AG04449 (cell line): ENCODE measurements around the gene MBD3L5.

Experiments used
- CTCF ChIA-PET: fragments of 350-600 bp; formaldehyde crosslinking; extraction: SDS; loops from one replicate; lab custom pipeline; 2021; ENCODE audit warnings: antibody characterized with exemption; lab: Yijun Ruan, JAX
- POLR2A ChIA-PET: fragments of 400-600, 350-600 bp; formaldehyde crosslinking; extraction: SDS; loops from one replicate; lab custom pipeline; 2020; ENCODE audit warnings: antibody characterized with exemption, inconsistent platforms; lab: Yijun Ruan, JAX
- DNase-seq: peaks from one replicate; pipeline ENCODE4 v3.0.0-alpha.2; 2010; ENCODE audit warnings: low read depth, low spot score
- H3K4me3 ChIP-seq: 2 replicates; pipeline ENCODE4 v1.5.1; 2011; ENCODE audit warnings: low read depth, mild to moderate bottlenecking, control low read depth, low read length
- TF ChIP-seq, protein P1 (sequence below): IDR thresholded peaks from one replicate; pipeline ENCODE4 v1.5.1; 2011; ENCODE audit warnings: mild to moderate bottlenecking, moderate library complexity, low read length, control low read depth, inconsistent platforms; ENCODE audit not compliant: insufficient read depth; ENCODE audit errors: missing control alignments

The MBD3L5 gene

GRCh38 chr19:6999933-7000332 lies 30.4 kb upstream of the MBD3L5 start:
- TF ChIP-seq, protein P1, sequence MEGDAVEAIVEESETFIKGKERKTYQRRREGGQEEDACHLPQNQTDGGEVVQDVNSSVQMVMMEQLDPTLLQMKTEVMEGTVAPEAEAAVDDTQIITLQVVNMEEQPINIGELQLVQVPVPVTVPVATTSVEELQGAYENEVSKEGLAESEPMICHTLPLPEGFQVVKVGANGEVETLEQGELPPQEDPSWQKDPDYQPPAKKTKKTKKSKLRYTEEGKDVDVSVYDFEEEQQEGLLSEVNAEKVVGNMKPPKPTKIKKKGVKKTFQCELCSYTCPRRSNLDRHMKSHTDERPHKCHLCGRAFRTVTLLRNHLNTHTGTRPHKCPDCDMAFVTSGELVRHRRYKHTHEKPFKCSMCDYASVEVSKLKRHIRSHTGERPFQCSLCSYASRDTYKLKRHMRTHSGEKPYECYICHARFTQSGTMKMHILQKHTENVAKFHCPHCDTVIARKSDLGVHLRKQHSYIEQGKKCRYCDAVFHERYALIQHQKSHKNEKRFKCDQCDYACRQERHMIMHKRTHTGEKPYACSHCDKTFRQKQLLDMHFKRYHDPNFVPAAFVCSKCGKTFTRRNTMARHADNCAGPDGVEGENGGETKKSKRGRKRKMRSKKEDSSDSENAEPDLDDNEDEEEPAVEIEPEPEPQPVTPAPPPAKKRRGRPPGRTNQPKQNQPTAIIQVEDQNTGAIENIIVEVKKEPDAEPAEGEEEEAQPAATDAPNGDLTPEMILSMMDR, result no peak
- CTCF ChIA-PET, result no interaction called here
- no peak for DNase-seq
- POLR2A ChIA-PET, result no interaction called here
- H3K4me3 ChIP-seq, result no peak overlapping the region

DNA sequence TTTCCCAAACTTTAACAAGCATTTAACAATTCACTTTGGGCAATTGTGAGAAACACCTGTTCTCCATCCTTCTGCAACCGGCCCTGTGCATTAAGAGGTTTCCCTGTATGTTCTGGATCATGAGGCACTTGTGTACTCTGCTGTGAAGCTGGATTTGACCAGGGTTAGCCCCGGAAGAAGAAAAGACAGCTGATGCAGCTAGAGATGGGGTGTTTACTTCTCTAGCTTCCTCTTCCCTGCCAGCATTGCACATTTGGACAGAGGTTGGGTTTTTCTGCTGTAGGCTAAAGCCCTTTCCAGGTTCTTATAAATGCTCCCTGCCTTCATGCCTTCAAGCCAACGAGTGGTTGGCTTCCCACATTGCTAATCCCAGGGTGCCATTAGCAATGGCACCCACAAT lies 30.0 kb upstream of the MBD3L5 start:
- no peak overlapping the region for H3K4me3 ChIP-seq
- DNase-seq, result no peak
- POLR2A ChIA-PET, result no interaction called here
- CTCF ChIA-PET, result no interaction called here
- TF ChIP-seq, protein P1, result no peak

DNA sequence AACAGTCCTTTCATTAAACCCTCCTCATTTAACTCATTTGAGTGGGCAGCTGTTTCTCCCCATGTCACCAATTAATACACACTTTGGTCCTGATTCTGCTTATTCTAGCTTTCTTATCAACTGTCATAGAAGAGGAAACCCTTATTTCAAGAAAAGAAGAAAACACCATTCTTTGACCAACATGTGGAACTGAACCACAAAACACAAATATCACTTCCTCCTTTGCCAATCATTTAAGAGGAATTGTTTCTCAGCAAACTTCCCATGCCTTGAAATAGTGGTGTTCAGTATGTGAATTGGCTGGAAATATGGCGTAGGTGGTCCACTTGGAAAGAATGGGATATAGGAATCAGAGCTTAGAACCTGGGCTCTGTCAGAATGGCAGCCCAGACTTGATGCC lies 29.6 kb upstream of the MBD3L5 start:
- CTCF ChIA-PET, result no interaction called here
- no peak overlapping the region for H3K4me3 ChIP-seq
- no peak for DNase-seq
- POLR2A ChIA-PET, result no interaction called here
- TF ChIP-seq, protein P1, result no peak

DNA sequence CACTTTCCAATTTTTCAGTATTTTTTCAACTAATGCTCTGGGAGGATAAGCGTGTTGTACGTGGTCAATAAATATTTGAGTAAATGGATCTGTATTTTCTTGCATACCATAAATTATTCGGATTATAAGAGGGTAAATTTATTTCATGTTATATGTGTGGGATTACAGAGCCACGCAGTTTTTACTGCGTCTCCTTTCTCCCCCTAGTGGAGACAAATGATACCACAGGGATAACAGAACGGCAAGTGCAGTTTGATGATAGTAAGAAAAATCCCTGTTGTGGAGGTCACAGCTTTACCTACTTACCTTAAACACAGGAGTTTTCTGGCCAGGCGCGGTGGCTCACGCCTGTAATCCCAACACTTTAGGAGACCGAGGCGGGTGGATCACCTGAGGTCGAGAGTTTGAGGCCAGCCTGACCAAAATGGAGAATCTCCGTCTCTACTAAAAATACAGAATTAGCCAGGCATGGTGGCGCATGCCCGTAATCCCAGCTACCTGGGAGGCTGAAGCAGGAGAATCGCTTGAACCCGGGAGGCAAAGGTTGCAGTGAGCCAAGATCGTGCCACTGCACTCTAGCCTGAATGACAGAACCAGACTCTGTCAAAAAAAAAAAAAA lies 26.0 kb upstream of the MBD3L5 start:
- DNase-seq, result no peak
- POLR2A ChIA-PET, result no interaction called here
- CTCF ChIA-PET, result no interaction called here
- TF ChIP-seq, protein P1, result peak; percentile 38
- H3K4me3 ChIP-seq, result no peak overlapping the region

- TF ChIP-seq, protein P1, result no peak
- no peak overlapping the region for H3K4me3 ChIP-seq
- ChIA-PET CTCF (no interaction called here), POLR2A (no interaction called here)
- DNase-seq, result no peak
Observed at GRCh38 chr19:7006135-7006704, 24.2 kb upstream of the MBD3L5 start.

- DNase-seq, result no peak
- TF ChIP-seq, protein P1, result no peak
- H3K4me3 ChIP-seq, result no peak overlapping the region
- ChIA-PET POLR2A (no interaction called here), CTCF (no interaction called here)
Observed at GRCh38 chr19:7007859-7008258, 22.5 kb upstream of the MBD3L5 start.
